HG03575 (cell line): ENCODE measurements around the gene RACGAP1.
"Not testable (repeated sequence)": the region's sequence is repeated elsewhere in the genome, so short reads cannot be mapped to it uniquely, and the experiment has no call there.

Source experiments
- ATAC-seq: cut with Tn5 transposase; IDR thresholded peaks from one replicate; pipeline ENCODE4 v1.9.1; 2021; ENCODE audit not compliant: unreplicated experiment, insufficient number of reproducible peaks, low FRiP score; ENCODE audit errors: extremely low read depth

The RACGAP1 gene

DNA sequence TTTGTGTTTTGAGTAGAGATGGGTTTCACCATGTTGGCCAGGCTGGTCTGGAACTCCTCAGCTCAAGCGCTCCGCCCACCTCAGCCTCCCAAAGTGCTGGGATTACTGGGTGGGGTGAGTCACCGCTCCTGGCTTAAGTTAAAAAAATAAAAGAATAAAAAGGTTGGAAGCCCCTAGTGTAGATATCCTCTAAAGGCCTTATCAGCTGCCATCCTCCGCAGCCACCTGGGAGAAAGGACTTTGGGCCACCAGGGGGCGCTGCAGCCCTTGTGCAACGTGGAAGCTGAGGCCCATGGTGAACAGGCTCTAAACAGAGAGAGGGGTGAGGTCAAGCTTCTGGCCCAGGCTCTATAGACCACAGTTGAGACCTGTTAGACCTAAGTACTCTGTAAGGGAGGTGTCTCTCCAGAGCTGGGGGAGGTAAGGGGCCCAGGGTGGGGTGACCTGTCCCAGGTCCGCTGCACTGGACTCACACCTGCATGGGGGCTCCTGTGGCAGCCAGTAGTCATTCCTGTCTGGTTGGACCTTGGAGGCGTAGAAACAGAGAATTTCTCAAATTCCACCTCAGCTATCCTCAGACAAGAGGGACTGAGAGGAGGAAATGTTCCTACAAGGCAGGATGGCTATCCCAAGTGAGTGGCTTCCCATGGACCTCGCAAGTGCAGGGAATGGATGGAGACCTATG is 14.0 kb upstream of the RACGAP1 start:
- ATAC-seq: no peak

DNA sequence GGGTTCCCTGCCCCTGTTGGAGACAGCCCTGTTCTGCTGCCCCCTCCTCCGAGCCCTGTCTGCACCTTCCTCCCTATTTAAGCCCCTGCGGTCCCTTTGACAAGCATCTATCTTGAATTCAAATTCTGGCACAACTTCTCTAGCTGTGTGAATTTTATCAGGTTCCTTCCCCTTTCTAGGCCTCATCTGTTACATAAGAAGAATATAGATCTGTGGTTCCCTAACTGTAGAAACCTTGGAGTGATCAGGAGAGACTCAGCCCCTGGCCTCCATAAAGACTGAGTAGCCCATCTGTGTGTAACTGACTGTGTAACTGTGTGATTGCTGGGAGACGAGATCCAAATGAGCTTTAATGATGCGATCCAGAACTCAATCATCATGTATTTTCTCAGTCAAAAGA is 13.0 kb upstream of the RACGAP1 start:
- no peak for ATAC-seq

DNA sequence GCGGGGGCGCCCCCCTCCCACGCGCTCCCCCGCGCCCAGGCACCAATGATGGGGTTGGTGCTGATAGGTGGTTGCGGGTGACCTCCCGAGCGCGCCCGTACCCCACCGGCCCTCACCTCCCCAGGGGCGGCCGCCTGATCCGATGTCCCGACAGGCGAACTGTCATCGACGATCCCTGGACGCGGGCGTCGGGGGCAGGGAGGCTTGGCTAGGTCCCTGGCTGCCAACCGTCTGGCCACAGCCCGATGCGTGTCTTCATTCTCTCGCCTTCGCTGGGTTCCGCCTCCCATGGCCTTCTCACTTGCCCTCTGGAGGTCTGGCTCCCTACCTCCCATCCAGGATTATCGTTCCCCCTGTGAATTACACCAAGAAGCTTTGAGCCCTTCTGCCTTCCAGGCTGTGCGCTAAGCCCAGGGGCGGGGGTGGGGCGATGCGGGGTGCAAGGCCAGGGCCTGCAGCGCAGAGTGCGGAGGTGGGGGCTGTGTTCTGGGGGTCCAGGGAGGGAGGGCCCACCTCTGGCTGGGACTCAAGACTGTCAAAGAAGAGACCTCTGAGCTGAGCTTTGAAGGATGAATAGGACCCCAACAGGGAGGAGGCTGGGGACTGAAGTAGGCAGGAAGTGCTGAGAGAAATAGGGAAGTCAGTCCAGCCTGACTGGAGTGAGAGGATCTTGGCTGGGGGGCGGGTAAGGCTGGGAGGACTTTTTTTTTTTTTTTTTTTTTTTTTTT is 7.7 kb upstream of the RACGAP1 start:
- ATAC-seq: no peak

DNA sequence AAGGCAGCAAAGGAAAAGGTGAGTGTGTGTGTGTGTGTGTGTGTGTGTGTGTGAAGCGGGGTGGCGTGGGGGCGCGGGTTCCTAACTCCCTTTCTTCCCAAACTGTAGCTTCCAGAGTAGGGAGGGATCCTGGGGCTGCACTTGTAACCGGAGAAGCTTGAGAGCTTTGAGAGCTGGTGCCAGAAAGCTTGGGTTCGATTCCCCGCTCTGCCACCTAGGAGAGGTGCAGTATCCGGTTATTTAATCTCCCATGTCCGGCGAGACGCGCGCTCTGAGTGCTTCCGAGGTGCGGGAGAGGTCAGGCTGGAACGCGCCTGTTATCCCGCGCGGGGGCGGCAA is 7.2 kb upstream of the RACGAP1 start:
- ATAC-seq: no peak

DNA sequence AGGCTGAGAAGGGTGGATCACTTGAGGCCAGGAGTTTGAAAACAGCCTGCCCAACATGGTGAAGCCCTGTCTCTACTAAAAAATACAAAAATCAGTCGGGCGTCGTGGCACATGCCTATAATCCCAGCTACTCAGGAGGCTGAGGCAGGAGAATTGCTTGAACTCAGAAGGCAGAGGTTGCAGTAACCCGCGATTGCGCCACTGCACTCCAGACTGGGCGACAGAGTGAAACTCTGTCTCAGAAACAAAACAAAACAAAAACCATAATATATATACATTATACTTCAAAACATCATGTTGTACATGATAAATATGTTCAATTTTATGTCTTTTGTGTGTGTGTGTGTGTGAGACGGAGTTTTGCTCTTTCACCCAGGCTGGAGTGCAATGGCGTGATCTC is 5.2 kb upstream of the RACGAP1 start:
- ATAC-seq: not testable (repeated sequence)

DNA sequence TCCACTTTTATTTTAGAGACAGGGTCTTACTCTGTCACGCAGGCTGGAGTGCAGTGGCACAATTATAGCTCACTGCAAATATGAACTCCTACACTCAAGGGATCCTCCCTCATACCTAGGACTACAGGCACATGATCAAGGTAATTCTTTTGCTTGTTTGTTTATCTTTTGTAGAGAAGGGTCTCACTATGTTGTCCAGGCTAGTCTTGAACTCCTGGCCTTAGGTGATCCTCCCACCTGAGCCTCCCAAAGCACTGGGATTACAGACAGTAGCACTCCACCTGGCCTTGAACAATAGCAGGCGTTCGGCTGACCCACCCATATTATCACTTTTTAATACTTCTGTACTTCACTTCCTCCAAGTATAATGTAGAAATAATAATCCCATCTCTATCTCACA is 1.4 kb upstream of the RACGAP1 start:
- no peak for ATAC-seq

DNA sequence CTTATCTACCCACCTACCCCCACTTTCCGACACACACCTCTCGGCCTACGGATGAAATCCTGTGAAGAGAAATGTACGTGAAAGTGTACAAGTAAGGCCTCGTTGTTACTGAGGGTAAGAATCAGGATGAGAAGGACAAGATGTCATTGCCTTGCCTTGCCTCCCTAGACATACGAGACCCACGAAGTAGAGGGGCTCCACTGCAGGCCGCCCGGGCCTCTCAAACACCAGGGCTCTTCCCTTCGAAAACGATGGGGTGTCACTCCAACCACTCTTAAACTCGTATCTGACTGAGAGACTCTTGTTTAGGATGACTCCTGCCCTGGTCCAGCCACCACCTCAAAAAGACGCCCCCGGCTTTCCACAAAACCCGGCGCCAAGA is 498 bp downstream of the RACGAP1 start:
- ATAC-seq: no peak

DNA sequence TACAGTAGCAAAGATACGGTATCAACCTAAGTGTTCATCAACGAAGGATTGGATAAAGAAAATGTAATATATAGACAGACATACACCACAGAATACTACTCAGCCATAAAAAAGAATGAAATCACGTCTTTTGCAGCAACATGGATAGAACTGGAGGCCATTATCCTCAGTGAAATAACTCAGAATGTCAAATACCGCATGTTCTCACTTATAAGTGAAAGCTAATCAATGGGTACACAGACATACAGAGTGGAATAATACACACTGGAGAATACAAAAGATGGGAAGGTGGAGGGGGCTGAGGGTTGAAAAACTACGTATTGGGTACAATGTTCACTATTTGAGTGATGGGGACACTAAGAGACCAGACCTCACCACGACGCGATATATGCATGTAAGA is 1.1 kb downstream of the RACGAP1 start:
- no peak for ATAC-seq

DNA sequence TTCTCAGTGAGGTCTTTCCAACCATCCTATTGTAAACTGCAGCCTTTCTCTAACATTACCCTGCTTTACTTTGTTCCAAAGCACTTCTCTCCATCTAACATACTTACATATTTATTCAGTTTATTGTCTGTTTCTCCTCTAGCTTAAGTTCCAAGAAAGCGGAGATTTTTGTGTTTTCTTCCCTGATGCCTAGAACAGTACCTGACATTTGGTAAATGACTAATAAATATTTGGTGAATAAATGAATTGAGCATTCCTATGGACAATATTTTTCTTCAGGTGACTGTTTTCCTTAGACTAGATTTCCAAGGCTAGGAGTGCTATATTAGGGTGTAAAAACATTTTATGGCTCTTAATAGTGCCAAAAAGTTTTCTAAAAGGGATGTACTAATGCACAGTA is 2.4 kb downstream of the RACGAP1 start:
- ATAC-seq: no peak

DNA sequence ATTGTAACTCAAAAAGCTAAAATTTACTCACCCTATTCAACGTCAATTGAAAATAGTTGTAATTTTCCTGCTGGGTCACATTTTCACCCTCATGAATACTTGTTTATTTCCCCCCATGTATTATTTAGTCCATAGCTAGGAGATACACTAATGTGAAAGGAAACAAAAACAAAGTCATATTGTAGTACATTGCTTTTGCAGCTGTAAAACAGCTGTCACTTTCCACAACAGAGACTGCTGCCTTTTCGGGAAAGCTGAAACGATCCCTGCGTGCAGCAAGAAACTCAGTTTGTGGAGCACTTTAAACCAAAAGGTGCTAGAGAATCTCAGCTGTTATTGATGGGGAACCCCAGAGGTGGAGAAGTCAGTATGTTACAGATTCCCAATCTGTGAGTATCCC is 4.3 kb downstream of the RACGAP1 start:
- ATAC-seq: no peak

DNA sequence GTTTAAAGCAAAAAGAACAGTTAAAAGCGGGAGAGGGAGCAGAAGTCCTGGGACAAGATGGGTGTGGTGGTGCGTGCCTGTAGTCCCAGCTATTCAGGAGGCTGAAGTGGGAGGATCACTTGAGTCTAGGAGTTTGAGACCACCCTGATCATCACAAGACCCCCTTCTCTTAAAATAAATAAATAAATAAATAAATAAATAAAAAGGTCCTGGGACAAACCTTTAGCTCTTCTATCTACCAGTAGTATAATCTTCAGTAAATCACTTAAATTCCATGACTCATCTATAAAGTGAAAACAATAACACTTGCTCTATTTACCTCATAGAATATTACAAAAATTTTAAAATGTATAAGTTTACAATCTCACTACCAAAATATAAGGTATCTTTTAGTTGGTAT is 5.8 kb downstream of the RACGAP1 start:
- no peak for ATAC-seq

DNA sequence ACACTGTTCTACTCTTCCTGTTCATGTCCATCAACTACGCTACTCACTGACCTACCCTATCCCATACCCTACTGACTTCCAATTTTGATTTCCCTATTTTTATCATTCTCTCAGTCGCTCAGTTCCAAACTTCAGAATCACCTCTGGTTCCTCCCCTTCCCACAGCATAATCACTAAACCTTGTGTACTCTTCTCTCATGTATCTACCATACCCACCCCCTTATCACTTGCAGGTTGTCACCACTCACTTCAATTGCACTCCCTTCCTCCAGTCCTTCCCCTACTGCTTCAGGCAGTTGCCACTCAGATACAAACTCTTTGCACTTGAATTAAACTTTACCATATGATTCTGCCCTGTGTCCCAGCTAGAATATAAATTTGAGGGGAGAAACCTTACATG is 6.3 kb downstream of the RACGAP1 start:
- ATAC-seq: no peak

DNA sequence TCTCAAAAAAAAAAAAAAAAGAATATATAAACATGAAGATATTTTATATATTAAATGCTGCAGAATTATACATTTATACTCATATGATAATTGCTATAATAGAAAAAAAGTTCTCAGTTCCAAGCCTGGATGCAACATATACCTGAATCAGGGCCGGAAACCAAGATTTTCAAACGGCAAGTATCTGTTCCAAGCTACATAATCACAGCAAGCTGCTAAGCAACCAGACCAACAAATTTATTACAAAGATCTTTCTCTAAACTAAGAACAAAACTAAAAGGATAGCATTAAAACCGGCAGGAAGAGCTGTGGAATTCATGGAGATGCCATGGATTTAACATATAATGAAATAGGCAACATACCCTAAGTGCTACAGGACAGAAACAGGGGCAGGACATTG is 7.1 kb downstream of the RACGAP1 start:
- ATAC-seq: no peak

DNA sequence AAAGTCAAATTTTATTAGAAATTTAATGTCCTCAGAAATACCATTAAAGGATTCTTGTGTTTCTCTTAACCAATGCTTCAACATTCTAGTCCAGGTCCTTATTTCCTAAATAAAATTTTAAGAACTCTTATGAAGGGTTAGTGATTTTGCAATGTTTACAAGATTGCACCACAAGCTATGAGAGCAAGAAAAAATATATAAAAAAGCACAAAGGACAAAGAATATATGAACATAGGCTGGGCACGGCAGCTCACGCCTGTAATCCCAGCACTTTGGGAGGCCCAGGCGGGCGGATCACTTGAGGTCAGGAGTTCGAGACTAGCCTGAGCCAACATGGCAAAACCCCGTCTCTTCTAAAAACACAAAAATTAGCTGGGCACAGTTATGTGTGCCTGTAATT is 7.7 kb downstream of the RACGAP1 start:
- no peak for ATAC-seq

DNA sequence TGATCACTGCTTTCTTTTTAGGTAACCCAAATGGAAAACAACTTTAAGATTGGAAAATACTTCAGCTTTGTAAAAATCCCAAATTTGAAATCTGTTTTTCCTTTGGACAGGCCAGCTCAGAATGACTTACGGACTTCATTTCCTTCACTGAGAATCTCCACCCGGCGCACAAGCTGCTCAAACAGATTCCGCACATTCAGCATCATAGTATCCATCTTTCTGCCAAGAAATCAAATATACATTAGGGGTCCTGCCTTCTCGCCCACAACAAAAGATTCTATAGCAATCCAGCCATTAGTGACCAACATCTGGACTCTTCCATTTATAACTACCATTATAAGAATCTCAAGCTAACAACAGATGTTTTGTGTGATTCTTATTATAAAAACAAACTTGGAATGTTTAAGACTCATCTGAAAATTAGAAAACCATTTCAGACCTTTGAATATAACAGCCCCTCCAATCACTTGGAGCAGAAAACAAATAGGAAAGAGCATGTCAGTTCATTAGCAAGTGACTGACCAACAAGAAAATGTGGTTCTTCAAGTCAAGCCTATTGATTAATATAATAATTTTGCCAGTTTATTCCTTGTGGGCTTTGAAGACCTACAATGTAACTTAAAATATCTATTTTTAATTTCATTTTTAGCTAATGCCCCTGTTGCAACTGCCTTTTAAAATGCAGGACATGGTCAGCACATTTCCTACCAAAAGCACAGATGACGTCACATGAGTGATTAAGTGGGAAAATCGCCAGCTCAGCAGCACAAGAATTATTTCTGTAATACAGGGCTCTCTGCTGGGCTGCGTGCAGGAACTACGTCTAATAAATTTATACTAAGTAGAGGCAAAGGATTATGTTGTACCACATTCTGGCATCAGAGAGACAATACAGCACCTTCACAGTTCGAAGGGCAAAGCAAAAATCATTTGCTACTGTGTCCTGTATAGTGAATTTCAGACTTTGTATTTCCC is 8.5 kb downstream of the RACGAP1 start:
- ATAC-seq: no peak

DNA sequence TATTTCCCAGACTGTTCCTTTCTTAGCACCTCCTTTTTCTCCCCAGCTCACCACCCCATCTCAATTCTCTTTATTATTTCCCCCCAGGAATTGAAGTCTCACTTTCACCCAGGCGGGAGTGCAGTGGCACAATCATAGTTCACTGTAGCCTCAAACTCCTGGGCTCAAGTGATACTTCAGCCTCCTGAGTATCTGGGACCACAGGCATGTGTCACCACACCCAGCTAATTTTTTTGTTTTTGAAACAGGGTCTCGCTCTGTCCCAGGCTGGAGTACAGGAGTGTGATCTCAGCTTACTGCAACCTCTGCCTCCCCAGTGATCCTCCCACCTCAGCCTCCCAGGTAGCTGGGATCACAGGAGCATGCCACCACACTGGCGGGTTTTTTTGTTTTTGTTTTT is 11.0 kb downstream of the RACGAP1 start:
- ATAC-seq: no peak

DNA sequence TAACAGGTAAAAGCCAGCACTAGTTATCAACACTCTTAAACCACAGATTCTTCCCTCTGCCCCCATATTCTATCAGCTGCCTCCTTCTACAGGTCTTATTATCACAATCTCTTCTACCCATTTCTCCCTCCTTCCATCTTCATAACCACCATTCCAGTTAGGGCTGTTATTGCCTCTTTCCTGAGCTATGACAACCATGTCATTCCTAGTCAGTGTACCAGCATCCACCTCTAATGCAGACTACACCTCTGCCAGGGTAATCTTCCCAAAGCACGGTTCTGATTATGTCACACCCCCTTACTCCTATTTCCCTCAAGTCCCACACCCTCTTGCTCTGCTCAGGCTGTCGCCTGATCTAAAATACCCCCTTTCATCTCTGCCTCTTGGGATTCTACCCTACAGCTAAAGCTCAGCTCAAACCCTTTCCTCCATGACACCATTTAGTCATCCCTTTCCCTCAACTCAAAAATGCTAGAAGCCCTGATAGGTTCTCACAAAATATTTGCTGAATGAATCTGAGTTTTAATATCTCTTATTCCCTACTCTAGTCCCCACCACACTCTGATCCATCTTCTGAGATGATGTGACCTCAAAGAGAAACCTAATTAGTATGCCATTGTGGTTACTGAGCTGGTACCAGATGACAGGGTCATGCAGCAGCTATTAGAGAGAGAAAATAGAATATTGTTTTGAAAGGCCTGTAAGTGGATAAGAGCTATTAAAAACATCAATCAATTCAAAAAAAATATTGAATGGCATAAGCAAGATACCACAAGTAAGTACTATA is 11.7 kb downstream of the RACGAP1 start:
- ATAC-seq: no peak

DNA sequence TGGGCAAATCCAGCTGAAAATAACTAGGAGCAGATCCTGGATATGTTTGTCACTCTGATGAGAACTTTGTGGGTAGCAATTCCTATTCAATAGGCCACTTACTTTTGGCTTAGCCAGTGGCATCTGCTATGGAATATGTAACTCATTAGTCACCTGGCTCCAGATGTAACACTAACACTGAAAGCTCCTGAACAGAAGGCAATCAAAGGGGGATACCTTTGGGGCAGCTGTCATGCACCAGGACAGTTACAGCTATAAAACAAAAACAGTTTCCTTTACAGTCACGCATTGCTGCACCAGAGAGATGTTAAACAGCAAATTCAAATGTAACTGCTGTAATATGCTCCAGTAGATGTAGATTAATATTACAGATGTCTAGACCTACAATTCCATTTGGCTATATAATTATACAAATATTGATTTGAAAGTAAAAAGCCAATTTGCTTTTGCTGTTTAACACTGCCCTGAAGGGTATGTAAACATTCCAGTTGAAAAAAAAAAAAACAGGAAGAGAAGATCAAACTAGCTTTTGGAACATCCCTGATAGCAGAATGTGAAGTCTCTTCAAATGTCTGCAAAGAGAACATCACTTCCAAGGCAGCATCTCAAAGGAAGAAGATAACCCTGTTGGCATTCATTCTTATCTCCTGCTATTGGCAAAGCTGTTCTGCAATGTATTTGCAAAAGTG is 18.4 kb downstream of the RACGAP1 start:
- no peak for ATAC-seq

DNA sequence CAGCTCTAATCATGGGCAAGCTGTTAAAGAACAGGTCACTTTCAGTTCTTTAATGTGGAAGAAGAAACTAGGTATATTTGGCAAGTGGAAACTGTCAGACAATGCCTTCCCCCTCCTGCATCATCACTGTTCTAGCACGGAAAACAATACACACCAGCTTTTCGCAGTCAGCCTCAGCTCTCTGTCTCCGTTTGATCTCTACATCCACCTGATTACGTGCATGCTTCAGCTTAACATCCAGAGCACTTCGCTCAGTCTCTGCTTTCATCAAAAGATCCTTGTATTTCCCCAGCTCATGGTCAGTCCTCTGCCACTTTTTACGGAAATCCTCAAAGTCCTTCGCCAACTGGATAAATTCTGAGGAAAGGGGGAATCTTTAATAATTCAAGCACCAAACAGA is 19.0 kb downstream of the RACGAP1 start:
- no peak for ATAC-seq
